OCI-LY3 (cell line): ENCODE results near the gene POLR1B.

Source experiments
- H2AFZ ChIP-seq: fragments of 200-600, 300-600 bp; shearing (Covaris generic); 2 replicates; pipeline ENCODE4 v1.6.0; 2014; ENCODE audit warnings: antibody characterized with exemption, low read depth, low read length
- H3K27ac ChIP-seq: fragments of 200-600, 300-600 bp; sonication (generic); 2 replicates; pipeline ENCODE4 v1.5.1; 2014; ENCODE audit warnings: mild to moderate bottlenecking, low read length, moderate library complexity, mixed read lengths
- H3K27me3 ChIP-seq: fragments of 200-600, 300-600 bp; sonication (generic); 2 replicates; pipeline ENCODE4 v1.6.1; 2014; ENCODE audit warnings: low read depth, low read length, mixed read lengths
- H3K36me3 ChIP-seq: fragments of 200-600, 300-600 bp; sonication (generic); replicated peaks from 2 replicates; pipeline ENCODE3; 2014; ENCODE audit warnings: low read depth, low read length, mixed read lengths
- H3K4me1 ChIP-seq: fragments of 300-600, 200-600 bp; sonication (generic); 2 replicates; pipeline ENCODE4 v1.6.1; 2014; ENCODE audit warnings: low read length, mixed read lengths
- H3K4me2 ChIP-seq: fragments of 200-600, 300-600 bp; sonication (generic); 2 replicates; pipeline ENCODE4 v1.6.1; 2014; ENCODE audit warnings: low read length, mixed read lengths
- H3K4me3 ChIP-seq: fragments of 300-600, 200-600 bp; sonication (generic); 2 replicates; pipeline ENCODE4 v1.5.1; 2014; ENCODE audit warnings: antibody characterized with exemption, mild to moderate bottlenecking, low read length, moderate library complexity
- H3K79me2 ChIP-seq: fragments of 300-600, 200-600 bp; shearing (Covaris generic); 2 replicates; pipeline ENCODE4 v1.6.1; 2014; ENCODE audit warnings: mild to moderate bottlenecking, low read length, mixed read lengths
- H3K9ac ChIP-seq: fragments of 300-600, 200-600 bp; shearing (Covaris generic); 2 replicates; pipeline ENCODE4 v1.6.0; 2014; ENCODE audit warnings: mild to moderate bottlenecking, low read length, moderate library complexity
- H3K9me3 ChIP-seq: fragments of 200-600, 300-600 bp; shearing (Covaris generic); 2 replicates; pipeline ENCODE4 v1.6.1; 2014; ENCODE audit warnings: low read length, mixed read lengths; ENCODE audit not compliant: insufficient read depth
- H4K20me1 ChIP-seq: fragments of 200-600, 300-600 bp; sonication (generic); 2 replicates; pipeline ENCODE4 v1.6.1; 2016; ENCODE audit warnings: low read length, mixed read lengths; ENCODE audit not compliant: insufficient read depth
- EZH2phosphoT487 ChIP-seq: fragments of 200-600 bp; shearing (Covaris generic); IDR thresholded peaks from 2 replicates; pipeline ENCODE4 v1.6.1; 2018; ENCODE audit warnings: antibody characterized with exemption, mixed run types, low read depth
- TF ChIP-seq, protein P1 (sequence below): fragments of 200-600, 300-600 bp; sonication (generic); IDR thresholded peaks from 2 replicates; pipeline ENCODE4 v1.5.1; 2014; ENCODE audit warnings: antibody characterized with exemption, low read length, low read depth

POLR1B gene

GRCh38 chr2:112539306-112539705, 3.0 kb upstream of the POLR1B start:
- peaks cover 32% of the 10 kb centered on the region for H3K79me2 ChIP-seq
- no peaks in the 10 kb centered on the region for H3K9me3 ChIP-seq
- H4K20me1 ChIP-seq = peaks cover 4% of the 10 kb centered on the region; the same call in 1 of the 2 replicates
- peaks cover 11% of the 10 kb centered on the region; the same call in 1 of the 2 replicates for H3K4me1 ChIP-seq
- H3K4me2 ChIP-seq = no peak overlapping the region
- no peaks in the 10 kb centered on the region for H3K36me3 ChIP-seq
- TF ChIP-seq, protein P1, sequence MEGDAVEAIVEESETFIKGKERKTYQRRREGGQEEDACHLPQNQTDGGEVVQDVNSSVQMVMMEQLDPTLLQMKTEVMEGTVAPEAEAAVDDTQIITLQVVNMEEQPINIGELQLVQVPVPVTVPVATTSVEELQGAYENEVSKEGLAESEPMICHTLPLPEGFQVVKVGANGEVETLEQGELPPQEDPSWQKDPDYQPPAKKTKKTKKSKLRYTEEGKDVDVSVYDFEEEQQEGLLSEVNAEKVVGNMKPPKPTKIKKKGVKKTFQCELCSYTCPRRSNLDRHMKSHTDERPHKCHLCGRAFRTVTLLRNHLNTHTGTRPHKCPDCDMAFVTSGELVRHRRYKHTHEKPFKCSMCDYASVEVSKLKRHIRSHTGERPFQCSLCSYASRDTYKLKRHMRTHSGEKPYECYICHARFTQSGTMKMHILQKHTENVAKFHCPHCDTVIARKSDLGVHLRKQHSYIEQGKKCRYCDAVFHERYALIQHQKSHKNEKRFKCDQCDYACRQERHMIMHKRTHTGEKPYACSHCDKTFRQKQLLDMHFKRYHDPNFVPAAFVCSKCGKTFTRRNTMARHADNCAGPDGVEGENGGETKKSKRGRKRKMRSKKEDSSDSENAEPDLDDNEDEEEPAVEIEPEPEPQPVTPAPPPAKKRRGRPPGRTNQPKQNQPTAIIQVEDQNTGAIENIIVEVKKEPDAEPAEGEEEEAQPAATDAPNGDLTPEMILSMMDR = no peak
- TF ChIP-seq EZH2phosphoT487 = no peak
- no peak overlapping the region for H3K4me3 ChIP-seq
- H3K9ac ChIP-seq = no peak overlapping the region
- H2AFZ ChIP-seq = no peak overlapping the region
- H3K27me3 ChIP-seq = no peaks in the 10 kb centered on the region
- no peak overlapping the region for H3K27ac ChIP-seq

- TF ChIP-seq EZH2phosphoT487 = no peak
- TF ChIP-seq, protein P1 = no peak
- Histone ChIP-seq H3K4me1 (peaks cover 21% of the 10 kb centered on the region), H3K9me3 (no peaks in the 10 kb centered on the region), H3K79me2 (peaks cover 48% of the 10 kb centered on the region), H3K4me3 (peak overlapping the region; percentile 88), H4K20me1 (peaks cover 10% of the 10 kb centered on the region), H3K36me3 (peaks cover under 1% of the 10 kb centered on the region), H2AFZ (peak overlapping the region; percentile 89), H3K4me2 (peak overlapping the region; percentile 89), H3K9ac (peak overlapping the region; percentile 91), H3K27ac (peak overlapping the region; percentile 72), H3K27me3 (no peaks in the 10 kb centered on the region)
These were observed 1.4 kb upstream of the POLR1B start for GRCh38 chr2:112540906-112541305.

DNA sequence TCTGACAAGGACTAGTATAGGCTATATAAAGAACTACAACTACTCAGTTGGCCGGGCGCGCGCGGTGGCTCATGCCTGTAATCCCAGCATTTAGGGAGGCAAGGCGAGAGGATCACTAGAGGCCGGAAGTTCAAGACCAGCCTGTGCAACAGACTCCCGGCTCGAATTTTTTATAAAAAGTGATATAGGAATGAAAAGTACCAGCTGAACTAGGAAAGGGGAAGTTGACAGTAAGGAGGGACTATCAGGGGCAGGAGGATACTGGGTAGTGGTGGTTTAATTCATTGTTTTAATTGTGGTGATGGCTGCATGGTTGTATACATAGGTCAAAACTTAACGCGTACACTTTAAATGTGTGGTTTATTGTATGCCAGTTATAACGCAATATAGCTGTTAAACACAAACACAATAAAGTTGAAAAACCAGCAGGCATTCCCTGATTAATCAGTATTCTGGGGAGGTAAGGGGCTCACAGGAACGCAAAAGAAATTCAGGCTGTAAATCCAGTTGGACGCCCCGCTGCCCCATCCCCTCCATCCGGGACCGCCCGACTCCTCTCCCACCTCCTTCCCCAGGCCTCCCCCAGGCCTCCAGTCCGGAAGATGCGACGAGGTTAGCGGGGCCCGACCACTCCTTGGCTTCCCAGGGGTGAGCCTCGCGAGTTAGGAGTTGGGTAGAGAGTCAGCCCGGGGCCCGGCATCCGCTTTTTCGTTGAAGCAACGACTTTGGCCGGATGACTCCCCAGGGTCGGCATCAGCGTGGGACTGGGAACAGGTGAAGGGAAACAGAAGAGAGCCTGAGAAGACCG, 746 bp upstream of the POLR1B start:
- H3K4me3 ChIP-seq = peak overlapping the region; percentile 88
- no peaks in the 10 kb centered on the region for H3K9me3 ChIP-seq
- H3K4me1 ChIP-seq = peaks cover 23% of the 10 kb centered on the region
- peak overlapping the region; percentile 89 for H3K4me2 ChIP-seq
- H3K9ac ChIP-seq = peak overlapping the region; percentile 91
- peak overlapping the region; percentile 89 for H2AFZ ChIP-seq
- no peaks in the 10 kb centered on the region for H3K27me3 ChIP-seq
- peaks cover 10% of the 10 kb centered on the region for H4K20me1 ChIP-seq
- H3K36me3 ChIP-seq = peaks cover 4% of the 10 kb centered on the region
- TF ChIP-seq EZH2phosphoT487 = no peak
- TF ChIP-seq, protein P1 = no peak
- H3K27ac ChIP-seq = peak overlapping the region; percentile 72
- H3K79me2 ChIP-seq = peaks cover 53% of the 10 kb centered on the region

DNA sequence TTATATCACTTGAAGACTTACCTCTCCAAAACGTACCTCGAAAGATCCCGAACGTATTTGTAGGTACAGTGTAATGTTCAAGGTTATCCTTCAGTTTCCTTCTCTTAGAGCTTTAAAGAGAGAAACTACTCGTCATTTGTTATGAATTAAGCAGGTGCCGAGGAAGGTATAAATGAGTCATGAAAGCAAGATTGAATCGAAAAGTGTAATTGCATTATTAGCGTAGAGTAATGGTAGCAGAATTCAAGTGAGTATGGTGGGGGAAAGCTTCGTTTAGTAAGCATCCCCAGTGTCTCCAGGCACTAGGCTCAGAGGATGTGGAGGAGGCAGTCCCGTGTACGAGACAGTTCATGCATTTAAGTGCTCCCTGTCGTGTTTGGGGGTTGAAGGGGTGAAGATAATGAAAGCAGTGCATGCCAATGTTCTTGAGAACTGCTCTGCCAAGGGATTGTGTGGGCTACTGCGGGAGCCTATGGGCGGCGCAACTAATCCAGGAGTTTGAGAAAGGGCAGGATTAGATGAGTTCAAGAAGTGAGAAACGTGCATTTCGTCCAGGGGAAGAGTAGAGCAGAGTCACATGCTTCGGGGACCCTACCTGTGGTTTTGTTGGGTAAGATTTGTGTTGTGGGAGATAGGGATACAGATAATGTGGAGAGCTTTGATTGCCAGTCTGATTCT, 858 bp downstream of the POLR1B start:
- Histone ChIP-seq H3K27ac (peak overlapping the region; percentile 72), H3K36me3 (peaks cover 18% of the 10 kb centered on the region), H3K27me3 (no peaks in the 10 kb centered on the region), H3K79me2 (peaks cover 69% of the 10 kb centered on the region), H3K9ac (peak overlapping the region; percentile 91), H2AFZ (peak overlapping the region; percentile 89; the same call in 1 of the 2 replicates), H3K4me2 (peak overlapping the region; percentile 89), H3K4me1 (peaks cover 23% of the 10 kb centered on the region), H4K20me1 (peaks cover 10% of the 10 kb centered on the region), H3K9me3 (no peaks in the 10 kb centered on the region), H3K4me3 (peak overlapping the region; percentile 88)
- no peak for TF ChIP-seq EZH2phosphoT487
- TF ChIP-seq, protein P1 = peak; percentile 17; the same call in 1 of the 2 replicates
